Hepatic stellate cell (primary cell): Measurements from ENCODE around the gene FAXC.
A peak's percentile ranks its signal among the peaks of the same experiment; 100 is the strongest.
"Not testable (repeated sequence)": the region's sequence is repeated elsewhere in the genome, so short reads cannot be mapped to it uniquely, and the experiment has no call there.

ENCODE experiments used
- DNase-seq: peaks from one replicate; pipeline ENCODE4 v3.0.0; 2011; ENCODE audit warnings: low spot score

The FAXC gene

DNA sequence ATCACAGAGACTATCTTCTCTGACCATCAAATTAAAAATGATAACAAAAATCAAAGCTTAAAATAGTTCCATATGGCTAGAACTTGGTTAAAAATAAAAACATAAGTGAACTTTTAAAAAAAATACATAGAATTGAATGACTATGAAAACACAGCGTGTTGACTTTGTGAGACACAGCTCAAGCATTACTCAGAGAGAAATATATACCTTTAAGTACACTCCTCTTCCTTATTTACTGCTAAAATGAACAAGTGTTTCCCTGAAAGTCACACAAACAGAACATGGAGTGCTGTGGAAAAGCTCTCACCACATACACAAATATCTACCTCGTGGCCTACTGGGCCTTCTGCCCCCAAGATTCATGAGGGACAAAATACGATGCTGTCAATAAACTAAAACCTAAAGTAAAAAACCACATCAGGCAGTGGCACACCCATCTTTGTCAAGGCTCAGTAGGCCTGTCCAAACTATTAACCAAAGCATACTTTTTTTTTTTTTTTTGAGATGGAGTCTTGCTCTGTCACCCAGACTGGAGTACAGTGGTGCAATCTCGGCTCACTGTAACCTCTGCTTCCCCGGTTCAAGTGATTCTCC lies 7.5 kb downstream of the FAXC start:
- no peak for DNase-seq

DNA sequence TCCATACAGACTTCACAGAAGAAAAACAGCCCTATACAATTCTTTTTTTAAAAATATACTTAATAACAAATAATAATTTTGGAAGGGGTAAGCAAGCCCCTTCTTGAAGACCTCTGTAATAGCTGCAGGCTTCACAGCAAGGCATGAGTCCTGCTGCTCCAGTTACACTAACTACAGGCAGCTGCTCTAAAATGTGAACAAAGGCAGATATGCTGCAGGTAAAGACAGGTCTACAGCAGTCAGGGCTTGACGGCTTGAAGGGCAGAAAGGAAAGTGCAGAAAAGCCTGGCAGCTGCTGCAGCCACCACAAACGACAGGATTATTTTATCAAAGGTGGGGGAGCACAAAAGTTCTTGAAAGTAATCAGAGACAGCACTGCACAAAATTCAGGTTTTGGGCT lies 11.3 kb downstream of the FAXC start:
- DNase-seq, result no peak

- not testable (repeated sequence) for DNase-seq
These were observed 14.2 kb downstream of the FAXC start for GRCh38 chr6:99335298-99335697.

GRCh38 chr6:99334526-99335127 lies 14.8 kb downstream of the FAXC start:
- DNase-seq, result peak; percentile 31

DNA sequence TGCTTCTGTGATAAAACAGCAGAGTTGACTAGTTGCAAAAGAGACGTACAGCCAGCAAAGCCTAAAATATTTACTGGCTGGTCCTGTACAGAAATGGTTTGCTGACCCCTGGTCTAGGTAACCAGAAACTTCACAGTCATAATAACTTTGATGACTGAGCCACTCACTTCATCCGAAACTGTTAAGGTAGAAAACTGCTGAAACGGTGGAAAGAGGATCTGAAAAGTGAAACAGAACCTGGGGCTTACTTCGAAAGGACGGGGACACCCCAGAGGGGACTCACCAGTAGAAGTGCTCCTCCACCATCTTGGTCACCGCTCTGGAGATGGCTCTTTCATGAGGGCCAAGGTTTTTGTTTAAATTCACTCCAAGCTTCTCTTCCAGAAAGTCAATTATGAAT lies 16.4 kb downstream of the FAXC start:
- DNase-seq, result no peak

DNA sequence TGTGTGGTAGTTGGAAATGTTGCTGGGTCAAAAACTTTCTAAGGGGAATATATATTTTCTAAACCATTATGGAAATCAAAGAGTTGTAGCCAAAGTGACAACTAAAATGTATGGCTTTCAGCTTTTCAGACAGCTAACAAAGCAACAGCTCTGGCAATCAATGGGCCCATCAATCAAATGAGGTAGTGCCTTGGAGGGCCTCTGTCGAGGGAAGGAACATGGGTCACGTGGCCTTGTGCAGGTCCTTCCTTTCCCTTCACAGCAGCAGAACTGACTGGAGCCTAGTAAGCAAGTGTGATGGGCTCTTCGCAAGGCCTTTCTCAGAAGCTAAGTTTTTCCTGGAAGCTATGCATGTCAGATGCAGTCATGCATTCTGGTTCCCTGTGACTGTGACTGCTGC lies 17.9 kb downstream of the FAXC start:
- no peak for DNase-seq

GRCh38 chr6:99330159-99330558 lies 19.3 kb downstream of the FAXC start:
- DNase-seq, result peak; percentile 68

GRCh38 chr6:99324996-99325395 lies 24.5 kb downstream of the FAXC start:
- DNase-seq, result no peak

DNA sequence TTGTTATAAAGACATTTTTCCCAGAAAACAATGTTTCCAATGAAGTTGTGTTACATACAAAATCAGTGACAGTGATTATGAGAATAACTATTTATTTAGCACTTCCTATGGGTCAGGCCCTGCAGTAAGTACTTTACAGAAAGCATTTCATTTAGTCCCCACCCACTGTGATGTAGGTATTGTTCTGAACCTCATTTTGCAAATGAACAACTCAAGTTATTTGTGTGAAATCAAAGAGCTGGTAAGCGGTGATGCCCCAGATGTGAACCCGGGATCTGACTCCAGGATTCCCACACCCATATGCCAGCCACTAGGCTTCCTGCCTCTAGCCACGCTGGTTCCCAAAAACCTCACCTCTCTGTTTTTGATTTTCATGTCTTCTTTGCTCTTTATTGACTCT lies 30.9 kb downstream of the FAXC start:
- no peak for DNase-seq

GRCh38 chr6:99312354-99312753 lies 37.1 kb downstream of the FAXC start:
- no peak for DNase-seq

DNA sequence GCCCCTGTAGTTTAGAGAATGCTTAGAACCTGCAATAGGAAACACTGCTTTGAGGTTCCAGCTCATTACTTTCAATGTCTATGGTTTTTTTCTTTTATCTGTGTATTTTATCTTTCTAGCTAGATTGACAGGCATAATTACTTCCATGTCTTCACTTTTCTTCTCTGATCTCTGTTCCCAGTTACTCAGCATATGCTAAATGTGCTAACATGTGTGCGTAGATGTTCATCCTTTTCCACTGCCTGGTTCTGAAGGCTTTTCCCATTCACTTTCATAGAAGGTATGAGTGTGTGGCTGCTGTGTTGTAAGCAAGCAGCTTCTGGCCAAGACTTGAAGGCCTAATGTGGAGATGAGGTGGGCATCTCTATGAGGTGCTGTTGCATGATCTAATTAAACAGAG lies 38.9 kb downstream of the FAXC start:
- no peak for DNase-seq

DNA sequence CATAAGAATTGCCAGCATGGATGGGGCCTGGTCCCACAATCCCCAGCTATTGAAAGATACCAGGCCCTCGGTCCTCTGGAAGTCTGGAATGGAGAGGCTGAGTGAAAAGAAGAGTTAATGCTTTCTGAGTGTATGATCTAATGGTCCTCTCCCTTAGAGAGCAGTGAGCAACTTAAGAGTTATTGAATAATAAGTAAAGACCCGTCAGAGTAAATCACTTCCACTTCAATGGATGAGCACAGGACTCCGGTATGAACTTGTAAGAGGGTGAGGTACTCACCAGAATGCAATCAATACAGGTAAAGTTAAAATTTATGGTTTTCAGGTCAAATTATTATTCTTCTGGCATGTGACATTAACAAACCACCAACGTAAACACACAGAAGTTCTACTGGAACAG lies 39.9 kb downstream of the FAXC start:
- DNase-seq, result no peak

- DNase-seq, result no peak
These were observed 40.7 kb downstream of the FAXC start for GRCh38 chr6:99308788-99309187.

- DNase-seq, result no peak
These were observed 42.1 kb downstream of the FAXC start for GRCh38 chr6:99307295-99307907.

DNA sequence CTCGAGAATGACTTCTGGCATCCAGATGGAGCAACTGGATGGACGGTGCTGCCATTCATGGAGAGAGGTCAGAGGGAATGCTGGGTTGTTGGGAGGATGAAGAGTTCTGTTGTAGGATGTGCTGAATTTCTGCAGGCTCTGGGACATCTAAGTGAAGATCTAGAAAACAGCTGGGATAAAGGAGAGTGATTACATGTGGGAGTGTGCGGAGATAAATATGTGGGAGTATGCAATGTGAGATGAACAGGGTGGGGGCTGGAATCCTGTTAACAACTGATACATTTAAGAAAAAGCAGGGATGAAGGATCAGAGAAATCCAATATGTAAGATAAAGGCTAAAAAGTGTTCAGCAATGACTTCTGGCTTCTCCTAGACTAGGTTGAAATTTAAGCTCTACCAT lies 43.1 kb downstream of the FAXC start:
- no peak for DNase-seq

- no peak for DNase-seq
These were observed 44.4 kb downstream of the FAXC start for GRCh38 chr6:99305021-99305554.

DNA sequence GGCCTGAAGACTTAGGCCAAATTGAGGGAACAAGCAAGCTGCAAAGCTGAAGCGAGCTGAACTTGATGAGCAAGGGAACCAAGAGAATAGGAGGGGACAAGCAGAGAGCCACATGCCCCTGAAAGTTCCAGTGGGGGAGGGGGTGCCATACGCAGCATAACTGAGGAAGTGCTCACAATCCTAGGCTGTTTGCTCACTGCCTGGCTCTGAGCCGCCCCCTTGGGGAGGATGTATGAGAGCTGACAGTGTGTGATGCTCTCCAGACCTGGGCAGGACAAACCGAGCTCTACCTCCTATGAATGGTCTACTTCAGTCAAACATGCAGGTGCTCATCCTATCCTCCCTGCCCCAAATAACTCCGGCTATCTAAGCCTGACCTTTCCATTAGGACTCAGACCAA lies 52.1 kb downstream of the FAXC start:
- DNase-seq, result no peak

- DNase-seq, result no peak
These were observed 52.5 kb downstream of the FAXC start for GRCh38 chr6:99297006-99297405.

DNA sequence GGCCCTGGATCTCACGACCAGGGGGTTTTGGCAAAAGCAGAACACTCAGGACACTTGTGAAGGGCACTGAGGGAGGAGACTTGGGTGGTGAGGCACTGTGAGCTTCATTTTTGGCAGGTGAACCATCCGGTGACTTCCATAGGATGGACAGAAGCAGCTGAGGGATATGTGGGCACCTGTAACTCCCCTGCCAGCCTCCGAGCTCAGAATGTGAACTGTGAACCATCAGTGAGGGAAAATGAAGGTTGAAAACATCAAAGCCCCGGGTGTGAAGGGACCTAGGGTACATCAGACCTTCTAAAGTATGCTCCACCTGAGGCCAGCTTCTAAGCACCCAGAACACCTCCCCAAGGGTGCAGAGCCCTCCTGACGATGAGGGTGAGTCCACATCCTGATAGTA lies 53.2 kb downstream of the FAXC start:
- no peak for DNase-seq

GRCh38 chr6:99295276-99295675 lies 54.2 kb downstream of the FAXC start:
- DNase-seq, result no peak

DNA sequence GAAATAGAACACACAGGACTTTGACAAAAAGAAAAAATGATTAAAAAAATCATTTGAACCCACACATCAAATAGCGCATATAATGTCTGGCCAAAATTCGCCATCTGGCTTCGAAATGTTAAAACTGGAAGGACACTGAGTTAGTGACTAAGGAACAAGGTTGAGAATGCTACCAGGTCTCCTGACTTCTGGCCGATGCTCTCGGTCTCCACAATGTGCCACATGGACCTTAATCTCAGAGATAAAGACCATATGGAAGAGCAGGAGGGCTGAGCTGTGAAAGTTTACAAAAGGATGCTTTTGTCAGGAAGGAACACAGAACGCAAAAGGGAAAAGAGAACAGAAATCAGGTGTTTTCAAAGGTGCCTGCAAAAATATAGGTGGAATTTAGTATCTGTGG lies 54.7 kb downstream of the FAXC start:
- no peak for DNase-seq

GRCh38 chr6:99289701-99290100 lies 59.8 kb downstream of the FAXC start:
- no peak for DNase-seq

- no peak for DNase-seq
These were observed 60.8 kb downstream of the FAXC start for GRCh38 chr6:99288668-99289067.

DNA sequence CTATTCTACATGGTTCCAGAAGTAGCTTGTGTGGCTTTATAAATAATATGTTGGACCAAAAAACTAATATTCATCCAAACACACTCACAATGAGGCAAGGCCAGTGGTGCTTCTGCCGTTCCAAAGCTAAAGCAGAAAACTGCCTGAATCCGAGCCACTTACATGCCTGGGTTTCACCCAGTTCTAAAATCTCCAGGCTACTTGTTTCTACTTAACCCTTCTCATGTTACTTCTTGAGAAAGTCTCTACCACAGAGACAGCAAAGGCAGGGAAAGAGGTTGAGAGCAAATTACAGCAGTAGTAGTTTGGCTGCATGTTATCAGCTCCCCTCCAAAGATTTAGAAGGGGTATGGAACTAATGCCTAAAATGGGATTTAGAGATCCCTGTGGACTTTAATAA lies 62.0 kb downstream of the FAXC start:
- no peak for DNase-seq
